ENCODE measurements around the gene FNDC5. TPM values are rescaled to one million over a fixed set of nuclear protein-coding genes. Genes with fewer than 3 reads are reported as not detected.

FNDC5 gene
- total RNA-seq, 1 experiment from 2014 or later: 4.5 TPM

GRCh38 chr1:32898958-32899357 is 28.2 kb upstream of the FNDC5 start:
- H3K27ac ChIP-seq (ENCODE audit: insufficient read length, low read depth, low read length): no peak overlapping the region
- H3K18ac ChIP-seq (ENCODE audit: insufficient read length, low read depth, low read length): no peak overlapping the region
- H3K23me2 ChIP-seq (ENCODE audit: insufficient read length, low read depth, low read length, poor library complexity, severe bottlenecking): peaks cover 8% of the 10 kb centered on the region
- peaks cover 22% of the 10 kb centered on the region; the same call in 1 of the 2 replicates for H3K27me3 ChIP-seq (ENCODE audit: insufficient read depth, low read length)
- no peaks in the 10 kb centered on the region for H3K9me3 ChIP-seq (ENCODE audit: control insufficient read depth, low read depth, low read length)
- Mint-ChIP-seq H3K27ac (no peak overlapping the region), H3K36me3 (ENCODE audit: insufficient read depth in 1 of 3, low read depth in 3 of 3) (peaks cover 0 to 4% (median 0%) of the 10 kb centered on the region in 3 experiments; a peak in 1 of 7 replicates), H3K9me3 (no peaks in the 10 kb centered on the region; a peak in 1 of 5 replicates), H3K4me1 (peaks cover 15 to 27% of the 10 kb centered on the region in 2 experiments), H3K4me3 (no peak overlapping the region), H3K27me3 (ENCODE audit: low read depth) (peaks cover 79% of the 10 kb centered on the region)
- H3T11ph ChIP-seq (ENCODE audit: low read length): no peak overlapping the region
- TF ChIP-seq CTCF (conservative IDR thresholded peaks at IDR 0.05): no peak
- H3K4me2 ChIP-seq (ENCODE audit: insufficient read depth, insufficient read length, low read length): no peak overlapping the region
- DNase-seq: no peak
- H3K4ac ChIP-seq (ENCODE audit: low read depth, low read length): no peak overlapping the region
- H2AK5ac ChIP-seq (ENCODE audit: insufficient read length, low read length): no peak overlapping the region
- H4K5ac ChIP-seq (ENCODE audit: insufficient read length, low read depth, low read length): no peak overlapping the region
- H3K79me1 ChIP-seq (ENCODE audit: insufficient read depth, low read depth, low read length, poor library complexity, severe bottlenecking): no peaks in the 10 kb centered on the region
- H2BK120ac ChIP-seq (ENCODE audit: low read depth, low read length, poor library complexity, severe bottlenecking): no peak overlapping the region
- no peak overlapping the region for H2BK20ac ChIP-seq (ENCODE audit: low read depth, low read length, poor library complexity, severe bottlenecking)
- no peak overlapping the region for H2AFZ ChIP-seq (ENCODE audit: low read length)
- H4K20me1 ChIP-seq (ENCODE audit: control insufficient read depth, insufficient read depth, insufficient read length): no peaks in the 10 kb centered on the region
- H4K91ac ChIP-seq (ENCODE audit: insufficient read length, low read depth, low read length): no peak overlapping the region
- H4K8ac ChIP-seq (replicated peaks; ENCODE audit: insufficient read length, low read depth, low read length): no peak overlapping the region
- no peak overlapping the region for H3K9ac ChIP-seq (ENCODE audit: extremely low read depth, insufficient read length, low read length)
- no peak overlapping the region for H2BK15ac ChIP-seq (ENCODE audit: low read depth, low read length)
- WGBS (ENCODE audit: extremely low coverage, insufficient read length, low lambda C conversion rate): no CpG with 5 or more reads among the region's 3 CpGs
- H3K56ac ChIP-seq (ENCODE audit: insufficient read length, low read depth, low read length): no peak overlapping the region
- no peak overlapping the region for H3K14ac ChIP-seq (ENCODE audit: insufficient read depth, low read length)
- no peaks in the 10 kb centered on the region for H3K4me1 ChIP-seq (ENCODE audit: insufficient read depth, low read length)
- H2BK5ac ChIP-seq (ENCODE audit: insufficient read length, low read length): no peak overlapping the region
- H2BK12ac ChIP-seq (ENCODE audit: insufficient read length, low read depth, low read length): no peak overlapping the region
- H3K79me2 ChIP-seq (ENCODE audit: insufficient read depth, low read length): no peaks in the 10 kb centered on the region
- no peak overlapping the region for H3K23ac ChIP-seq (ENCODE audit: insufficient read length, low read depth, low read length)
